Stimulated activated CD4-positive, alpha-beta T cell treated with anti-CD3 and anti-CD28 coated beads, Interleukin-1b, Interleukin-23, amount 100 ng/mL, for 24 hours (primary cell): ENCODE measurements around the gene EXD3.

Experiments used
- DNase-seq, 4 experiments: peaks; one replicate each; pipeline ENCODE4 v3.0.0-alpha.2; 2020; ENCODE audit warnings: low read depth in 4 of 4, low spot score in 1 of 4

EXD3 gene

DNA sequence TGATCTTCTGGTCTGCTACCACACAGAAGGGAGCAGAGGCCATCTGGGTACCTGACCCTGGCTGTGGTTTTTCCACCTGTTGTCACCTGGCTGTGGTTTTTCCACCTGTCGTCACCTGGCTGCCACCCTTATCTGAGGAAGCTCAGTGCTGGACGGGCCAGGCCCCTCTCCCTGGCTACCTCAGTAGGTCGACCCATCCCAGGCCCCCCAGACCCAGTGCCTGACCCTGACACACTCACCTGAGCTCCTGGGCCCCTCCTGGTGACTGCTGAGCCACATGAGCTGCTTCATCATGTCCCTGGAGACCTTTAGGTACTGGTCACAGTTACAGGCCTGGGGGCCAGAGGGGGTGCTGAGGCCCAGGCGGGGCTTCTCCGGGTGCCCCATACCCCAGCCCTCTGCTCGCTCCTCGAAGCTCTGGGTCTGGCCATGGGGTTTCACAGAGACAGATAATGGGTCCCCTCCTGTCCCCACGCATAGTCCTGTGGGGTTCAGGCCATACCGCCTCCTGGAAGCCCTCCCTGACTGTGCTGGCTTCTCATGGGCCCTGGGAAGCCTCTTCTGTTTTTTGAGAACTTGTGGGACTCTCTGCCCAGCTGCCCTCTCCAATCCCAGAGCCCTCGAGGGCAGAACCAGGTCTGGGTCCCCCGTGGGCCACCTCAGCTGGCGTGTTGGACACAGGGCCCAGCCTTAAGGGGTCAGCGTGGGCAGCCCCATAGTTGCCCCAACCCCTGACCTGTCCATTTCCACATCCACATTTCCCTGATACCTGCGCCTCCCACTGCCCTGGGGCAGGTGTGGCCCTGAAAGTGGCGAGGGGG, 113.4 kb downstream of the EXD3 start:
- no peak for DNase-seq

DNA sequence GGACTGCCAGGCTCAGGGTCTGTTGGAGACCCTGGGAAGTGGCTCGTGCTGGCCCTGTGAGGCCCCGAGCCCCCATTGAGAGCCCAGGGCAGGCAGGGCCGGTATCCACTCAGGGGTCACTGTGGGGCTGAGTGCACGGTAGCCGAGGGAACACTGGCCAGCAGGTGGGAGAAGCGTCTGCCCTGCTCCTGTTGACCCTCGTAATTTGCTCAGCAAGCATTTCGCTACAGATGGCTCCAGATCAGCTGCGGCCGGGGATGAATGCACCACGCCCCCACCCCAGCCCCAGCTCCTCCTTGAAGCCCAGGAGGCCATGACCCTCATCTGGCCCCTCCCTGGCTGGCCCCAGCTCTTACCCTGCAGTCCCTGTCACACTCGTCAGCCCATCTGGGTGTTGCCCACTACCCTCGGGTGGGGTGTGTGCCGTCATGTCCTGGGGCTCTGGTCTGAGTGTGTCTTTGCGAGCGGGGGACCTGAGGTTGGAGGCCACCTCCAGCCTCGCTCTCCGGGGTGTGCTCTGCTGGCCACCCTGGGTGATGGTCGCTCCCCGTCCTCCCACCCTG, 114.8 kb downstream of the EXD3 start:
- no peak for DNase-seq

DNA sequence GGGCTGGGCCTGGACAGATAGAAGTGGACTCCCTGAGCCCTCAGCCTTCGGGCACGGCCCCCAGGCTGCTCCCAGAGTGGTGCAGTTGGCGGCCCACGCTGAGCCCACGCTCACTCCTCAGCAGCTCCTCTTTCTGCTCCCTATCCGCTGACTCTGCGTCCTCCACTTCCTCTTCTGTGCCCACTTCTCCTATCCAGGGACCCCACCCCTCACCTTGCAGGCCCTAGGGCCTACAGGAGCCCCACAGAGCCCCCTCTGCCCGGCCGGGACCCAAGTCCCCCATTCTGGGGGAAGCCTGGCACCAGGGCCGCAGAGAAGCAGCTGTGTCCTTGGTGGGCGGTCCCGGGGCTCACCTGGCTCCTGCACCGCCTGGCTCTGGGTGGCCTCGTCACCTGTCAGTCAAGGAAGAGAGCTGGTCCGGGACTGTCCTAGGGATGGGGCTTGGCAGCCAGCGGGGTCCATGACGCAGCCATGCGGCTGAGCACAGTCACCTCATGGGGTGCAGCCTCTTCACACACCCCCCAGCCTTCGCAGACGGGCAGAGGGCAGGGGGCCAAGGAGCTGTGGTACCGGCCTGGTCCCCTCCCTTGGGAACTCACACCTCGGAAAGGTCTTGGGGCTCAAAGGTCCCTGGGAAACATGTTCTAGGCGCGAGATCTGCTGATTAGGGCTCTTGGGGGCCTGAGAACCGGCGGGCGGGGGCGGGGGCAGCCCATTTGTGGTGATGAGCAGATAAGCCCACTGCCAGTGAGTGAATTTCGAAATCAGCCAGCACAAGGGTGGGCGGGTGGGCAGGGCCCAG, 115.5 kb downstream of the EXD3 start:
- no peak for DNase-seq

DNA sequence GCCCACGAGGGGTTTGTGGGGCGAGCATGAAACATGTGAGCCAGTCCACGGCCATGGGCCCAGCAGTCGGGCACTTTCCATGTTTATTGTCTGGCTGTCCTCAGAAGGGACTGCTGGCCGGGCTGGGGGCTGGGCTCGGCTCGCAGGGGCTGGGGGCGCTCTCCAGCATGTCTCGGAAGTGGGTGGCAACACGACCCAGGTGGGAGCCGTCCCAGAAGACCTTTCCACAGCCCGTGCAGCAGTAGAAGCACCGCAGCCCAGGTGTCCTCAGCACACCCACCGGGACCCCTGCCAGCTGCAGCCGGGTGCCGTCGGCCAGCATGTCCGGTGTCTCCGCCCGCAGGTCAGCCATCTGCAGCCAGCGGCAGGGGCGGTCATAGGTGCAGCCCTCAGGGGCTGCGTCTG, 116.1 kb downstream of the EXD3 start:
- DNase-seq = no peak

DNA sequence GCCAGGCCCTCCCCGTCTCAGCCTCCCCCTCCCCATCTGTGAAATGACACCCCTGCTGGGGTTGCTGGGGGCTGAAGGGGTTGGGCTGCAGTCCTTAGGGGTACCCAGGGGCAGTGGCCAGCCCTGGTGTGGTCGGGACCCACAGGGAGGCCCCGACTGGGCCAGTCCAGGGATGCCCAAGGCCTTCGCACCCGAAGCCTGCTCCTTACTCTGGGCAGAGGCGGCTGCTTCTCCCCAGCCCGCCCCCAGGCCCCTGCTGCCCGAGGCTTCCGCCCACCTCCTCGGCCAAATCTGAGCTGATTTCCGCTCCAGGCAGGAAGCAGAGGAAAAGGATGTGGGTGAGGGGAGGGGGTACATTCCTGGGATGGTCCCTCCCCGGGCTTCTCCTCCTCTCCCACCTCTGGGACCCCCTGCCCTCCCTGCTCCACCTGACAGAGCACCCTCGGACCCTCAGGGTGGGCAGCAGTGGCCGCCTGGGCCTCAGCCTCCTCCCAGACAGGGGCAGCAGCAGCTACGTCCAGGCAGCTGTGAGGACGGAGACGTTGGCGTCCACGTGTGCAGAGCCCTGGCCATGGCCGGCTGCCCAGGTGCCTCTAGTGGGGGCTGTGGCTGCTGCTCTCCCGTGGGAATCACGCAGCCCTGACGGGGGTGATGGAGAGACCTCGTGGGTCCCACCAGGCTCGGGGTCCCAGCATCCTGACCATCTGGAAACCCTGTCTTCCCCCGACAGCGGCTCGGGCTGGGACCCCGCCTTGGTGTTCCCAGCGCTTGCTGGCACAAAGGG, 116.7 kb downstream of the EXD3 start:
- DNase-seq = no peak

DNA sequence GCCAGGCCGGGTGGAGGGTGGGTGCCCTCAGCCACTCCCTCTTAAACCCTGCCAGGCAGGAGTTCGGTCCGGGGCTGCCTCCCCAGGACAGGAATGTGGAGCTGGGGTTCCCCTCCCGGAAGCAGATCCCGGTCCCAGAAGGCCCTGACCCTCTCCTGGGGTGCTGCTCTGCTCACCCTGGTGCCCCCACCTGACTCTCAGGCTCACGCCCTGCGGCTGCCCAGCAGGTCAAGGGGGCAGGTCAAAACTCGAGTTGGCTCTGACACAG, 117.2 kb downstream of the EXD3 start:
- DNase-seq = no peak

DNA sequence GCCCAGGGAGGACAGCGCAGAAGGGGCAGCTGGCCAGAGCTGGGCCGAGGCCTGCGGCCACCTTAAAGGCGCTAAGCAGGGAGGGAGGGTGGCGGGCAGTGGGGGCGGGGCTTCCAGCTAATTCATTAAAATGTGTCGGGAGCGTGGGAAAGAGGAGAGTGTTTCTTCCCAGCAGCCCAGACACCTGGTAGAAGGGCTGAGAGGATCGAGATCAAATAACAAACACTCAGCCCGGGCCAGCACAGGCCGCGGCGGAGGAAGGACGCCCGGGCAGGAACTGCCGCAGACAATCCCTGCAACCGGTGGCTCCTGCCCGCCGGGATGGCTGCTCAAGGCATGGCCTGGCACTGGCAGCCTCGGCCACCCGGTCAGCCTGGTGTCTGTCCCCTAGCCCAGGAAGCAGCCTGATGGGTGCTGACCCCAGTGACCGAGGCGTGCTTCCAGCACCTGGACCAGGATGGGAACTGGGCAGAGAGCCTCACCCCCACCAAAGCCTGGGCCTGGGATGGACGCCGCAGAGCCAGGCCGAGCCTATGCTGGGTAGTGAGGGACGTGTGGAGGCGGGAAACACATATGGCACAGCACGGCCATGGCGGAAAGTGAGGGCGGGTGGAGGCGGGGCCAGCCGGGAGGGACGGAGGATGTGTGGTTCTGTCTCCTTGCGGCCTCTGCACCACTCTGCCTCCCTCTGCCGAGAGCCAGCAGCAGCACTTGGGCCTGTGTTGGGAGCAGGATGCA, 117.7 kb downstream of the EXD3 start:
- peak in 2 of 4 experiments; percentile 21 to 54 for DNase-seq

DNA sequence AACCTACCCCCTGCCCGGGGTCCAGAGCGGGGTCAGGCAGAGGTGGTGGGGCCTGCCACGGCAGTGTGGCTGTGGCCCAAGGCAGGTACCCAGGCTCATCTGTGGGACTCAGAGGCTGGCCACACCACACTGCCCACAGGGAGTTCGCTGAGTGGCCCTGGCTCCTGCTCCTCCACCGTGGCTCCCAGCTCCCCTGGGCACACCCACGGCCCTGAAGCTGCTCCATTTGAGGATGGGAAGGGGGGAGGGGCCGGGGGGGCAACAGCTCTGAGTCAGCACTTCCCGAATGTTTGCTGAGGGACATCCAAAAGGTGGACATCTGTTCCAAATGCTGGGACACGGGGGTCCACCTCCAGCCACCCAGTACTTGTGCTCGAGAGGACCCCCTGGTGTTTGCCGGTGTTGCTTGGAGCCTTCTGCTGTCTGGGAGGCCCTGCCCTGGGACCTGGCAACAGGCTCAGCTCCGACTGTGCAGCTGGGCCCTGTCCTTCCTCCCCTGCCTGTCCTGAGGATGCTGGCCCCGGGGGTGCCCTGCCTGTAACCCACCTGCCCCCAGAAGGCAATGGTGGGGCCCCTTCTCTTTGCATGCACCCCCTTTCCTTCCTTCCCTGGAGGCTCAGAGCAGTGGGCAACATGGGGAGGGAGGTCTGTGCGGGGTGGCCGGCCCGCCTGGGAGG, 118.4 kb downstream of the EXD3 start:
- DNase-seq = no peak

DNA sequence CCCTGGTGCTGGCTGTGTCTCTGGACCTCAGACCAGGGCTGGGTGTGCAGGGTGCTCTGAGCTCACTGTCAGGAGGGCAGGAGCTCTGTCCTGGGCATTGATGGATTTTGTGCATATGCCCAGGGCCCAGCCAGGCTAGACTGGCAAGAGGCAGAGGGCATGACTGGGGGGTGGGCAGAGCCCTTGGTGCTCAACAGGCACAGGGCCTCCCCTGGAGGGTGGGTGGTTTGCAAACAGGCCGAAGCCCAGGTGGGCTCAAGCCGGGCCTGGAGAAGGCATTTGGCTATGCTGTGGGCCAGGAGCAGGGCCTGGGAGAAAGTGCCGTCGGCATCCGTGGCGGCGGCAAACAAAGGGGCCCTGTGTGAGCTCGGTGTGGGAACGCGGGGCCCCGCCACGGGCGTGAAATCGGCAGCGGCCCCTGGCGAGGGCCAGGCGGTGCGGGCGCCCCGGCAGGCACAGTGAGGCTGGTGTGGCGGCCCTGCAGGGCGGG, 119.0 kb downstream of the EXD3 start:
- no peak for DNase-seq

DNA sequence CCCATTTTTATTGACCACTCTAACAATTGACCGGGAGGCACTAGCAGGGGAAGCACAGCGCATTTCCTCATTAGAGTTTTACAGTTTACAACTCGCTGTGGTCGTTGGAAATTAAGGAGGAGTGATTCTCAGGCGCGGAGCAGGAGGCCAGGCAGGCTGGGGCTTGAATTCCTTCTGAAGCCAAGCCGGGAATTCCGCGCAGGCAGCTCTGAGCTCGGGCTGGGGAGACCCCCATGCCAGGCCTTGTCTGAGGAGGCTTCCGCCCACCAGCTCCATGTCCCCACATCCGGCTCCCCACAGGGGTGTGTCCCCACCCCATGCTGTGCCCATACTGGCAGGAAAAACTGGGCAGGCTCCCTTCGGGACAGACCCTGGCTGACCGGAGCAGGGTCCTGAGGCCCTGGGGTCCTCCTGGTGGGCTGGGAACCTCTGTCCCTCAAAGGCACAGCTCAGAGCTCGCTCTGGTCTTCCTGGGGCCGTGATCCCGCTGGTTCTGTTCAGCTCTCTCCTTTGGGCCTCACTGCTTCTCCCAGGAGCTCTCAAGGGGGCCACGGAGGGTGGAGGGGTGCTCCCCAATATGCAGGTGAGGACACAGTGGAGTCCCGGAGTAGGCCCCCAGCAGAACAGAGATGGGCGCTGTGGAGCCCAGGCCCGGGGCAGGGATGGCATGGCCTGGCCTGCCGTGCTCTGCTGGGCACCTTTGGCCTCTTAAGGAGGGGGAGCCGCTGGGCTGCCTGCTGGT, 119.6 kb downstream of the EXD3 start:
- no peak for DNase-seq

DNA sequence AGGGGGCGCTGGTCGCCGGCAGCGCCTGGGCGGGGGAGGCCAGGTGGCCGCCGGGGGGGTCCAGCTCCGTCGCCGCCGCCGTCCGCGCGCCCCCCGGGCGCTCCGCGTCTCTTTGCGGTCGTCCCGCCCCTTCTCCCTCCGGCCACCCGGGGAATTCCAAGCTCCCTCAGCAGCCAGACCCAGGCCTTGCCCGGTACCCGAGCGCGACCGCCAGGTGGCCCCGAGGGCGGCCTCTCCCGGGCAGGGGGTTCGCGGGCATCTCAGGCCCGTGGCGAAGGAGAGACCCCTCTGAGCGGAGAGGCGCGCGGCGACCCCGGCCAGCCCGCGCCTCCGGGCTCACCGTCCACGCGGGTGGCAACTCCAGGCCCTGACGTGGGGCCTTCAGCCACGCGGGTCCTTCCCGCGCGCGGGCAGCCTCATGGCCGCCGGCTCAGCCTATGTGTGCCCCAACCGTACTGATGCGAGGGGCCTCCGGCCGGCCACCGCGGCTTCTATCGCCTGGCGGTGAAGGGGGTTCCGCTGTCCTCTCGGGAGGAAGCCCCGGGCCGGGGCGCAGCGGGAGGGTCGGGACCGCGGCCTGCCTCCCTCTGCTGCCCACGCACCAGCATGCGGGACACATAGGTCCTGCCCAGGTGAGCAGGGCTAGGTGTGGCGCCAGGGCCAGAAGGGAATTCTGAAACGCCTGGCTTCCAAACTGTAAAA, 120.4 kb downstream of the EXD3 start:
- DNase-seq = no peak

DNA sequence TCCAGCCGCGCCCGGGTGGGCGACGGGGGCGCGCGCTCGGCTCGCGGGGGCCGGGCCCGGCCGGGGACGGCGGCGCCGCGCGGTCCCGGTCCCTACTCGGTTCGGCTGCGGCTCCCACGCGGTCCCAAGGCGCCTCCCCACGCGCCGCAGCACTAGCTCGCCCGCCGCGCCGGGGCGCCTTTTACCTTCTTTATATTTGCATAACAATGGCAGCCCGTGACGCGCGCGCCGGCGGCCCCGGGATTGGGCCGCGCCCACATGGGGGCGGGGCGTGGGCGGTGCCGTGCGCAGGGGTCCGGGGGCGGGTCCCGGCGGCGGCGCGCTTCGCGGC, 120.9 kb downstream of the EXD3 start, which contains the start of gene NRARP:
NRARP (minus strand) TSS at position 154 of the 331 bp plus-strand sequence. CDS start 343 bp downstream, outside the sequence.
- DNase-seq = peak; percentile 85 to 88 (median 88)

DNA sequence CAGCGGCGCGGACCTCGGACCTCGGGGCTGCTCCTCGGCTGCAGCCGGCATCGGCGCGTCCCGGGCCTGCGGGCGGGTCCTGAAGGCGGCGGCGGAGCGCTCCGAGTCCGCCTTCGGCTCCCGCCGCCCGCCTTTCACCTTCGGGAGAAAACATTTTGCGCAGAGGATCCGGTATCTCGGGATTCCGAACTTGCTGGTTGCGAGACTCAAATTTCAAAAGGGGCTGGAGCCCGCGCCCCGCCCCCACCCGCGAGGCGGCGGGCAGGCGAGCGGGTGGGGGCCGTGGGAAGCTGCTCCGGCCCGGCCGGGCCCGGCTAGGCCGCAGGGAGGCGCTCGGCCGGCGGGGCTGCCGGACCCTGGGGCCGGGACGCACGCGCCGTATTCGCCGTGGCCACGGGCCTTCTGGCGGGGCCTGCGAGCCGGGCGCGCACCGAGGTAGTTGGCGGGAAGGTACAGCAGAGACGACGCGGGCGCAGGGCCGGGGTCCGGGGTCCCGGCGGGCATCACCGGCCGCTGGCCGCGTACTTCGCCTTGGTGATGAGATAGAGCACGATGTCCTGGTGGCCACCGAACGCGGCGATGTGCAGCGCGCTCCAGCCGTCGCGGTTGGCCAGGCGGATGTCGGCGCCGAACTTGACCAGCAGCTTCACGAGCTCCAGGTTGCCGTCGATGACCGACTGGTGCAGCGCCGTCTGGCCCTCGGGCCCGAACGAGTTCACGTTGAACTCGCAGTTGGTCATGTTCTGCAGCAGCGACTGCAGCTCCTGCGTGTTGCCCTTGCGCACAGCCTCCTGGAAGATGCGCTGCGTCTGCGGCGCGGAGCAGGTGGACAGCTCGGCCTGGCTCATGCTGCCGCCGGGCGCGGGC, 121.6 kb downstream of the EXD3 start:
- no peak for DNase-seq

DNA sequence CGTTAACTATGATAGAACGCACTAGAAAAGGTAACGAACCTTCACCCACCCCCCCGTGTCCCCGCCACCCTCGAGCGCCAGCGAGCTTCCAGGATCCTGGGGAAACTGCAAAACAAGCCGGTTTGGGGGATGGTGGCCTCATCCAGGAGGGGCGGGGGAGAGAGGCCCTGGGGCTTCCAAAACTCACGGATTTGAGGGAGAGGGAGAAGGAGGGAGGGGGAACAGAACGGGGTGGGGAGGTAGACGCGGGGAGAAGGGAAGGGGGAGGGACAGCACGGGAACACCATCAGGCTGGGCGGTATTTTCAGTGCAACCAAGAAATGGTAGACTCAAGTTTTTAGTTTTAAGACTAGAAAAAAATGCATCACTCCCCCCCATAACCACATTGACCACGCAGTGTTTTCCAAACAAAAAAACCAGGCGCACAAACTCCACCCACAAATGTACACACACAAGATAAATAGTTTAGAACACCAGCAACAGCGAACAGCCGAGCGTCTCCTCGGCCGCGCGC, 122.3 kb downstream of the EXD3 start:
- DNase-seq = no peak

DNA sequence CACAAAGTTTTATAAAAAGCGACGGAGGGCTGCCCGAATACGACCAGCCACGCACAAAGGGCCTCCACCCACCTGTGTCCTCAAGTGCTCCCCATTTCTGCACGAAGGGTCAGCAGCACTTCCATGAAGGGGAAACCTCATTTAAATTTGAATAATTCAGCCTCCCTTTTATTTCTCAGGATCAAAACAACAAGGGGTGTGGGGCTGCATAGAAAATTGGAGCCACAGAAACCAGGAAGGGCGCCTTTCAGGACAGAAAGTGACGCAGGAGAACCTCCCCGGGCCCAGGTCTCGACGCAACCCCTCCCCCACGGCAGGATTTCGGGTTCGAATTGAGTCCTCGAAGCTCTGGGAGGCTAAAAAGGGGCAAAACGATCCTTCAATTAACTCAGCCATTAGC, 123.0 kb downstream of the EXD3 start:
- DNase-seq = no peak

DNA sequence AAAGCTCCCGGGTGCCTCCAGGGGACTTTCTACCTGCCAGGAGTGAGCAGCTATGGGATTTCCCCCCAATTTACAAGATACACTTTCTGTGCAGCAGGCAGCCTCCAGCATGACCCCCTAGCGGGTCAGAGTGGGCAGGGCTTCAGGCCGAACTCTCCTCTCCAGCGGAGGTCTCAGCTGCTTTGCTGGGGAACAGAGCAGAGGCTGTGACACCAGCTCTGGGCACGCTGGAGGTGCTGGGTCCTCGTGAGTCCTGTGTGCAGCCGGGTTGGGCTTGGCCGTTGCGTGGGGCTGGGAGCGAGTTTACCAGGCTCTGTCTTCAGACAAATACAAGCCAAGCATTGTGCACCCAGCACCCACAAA, 123.8 kb downstream of the EXD3 start:
- no peak for DNase-seq

DNA sequence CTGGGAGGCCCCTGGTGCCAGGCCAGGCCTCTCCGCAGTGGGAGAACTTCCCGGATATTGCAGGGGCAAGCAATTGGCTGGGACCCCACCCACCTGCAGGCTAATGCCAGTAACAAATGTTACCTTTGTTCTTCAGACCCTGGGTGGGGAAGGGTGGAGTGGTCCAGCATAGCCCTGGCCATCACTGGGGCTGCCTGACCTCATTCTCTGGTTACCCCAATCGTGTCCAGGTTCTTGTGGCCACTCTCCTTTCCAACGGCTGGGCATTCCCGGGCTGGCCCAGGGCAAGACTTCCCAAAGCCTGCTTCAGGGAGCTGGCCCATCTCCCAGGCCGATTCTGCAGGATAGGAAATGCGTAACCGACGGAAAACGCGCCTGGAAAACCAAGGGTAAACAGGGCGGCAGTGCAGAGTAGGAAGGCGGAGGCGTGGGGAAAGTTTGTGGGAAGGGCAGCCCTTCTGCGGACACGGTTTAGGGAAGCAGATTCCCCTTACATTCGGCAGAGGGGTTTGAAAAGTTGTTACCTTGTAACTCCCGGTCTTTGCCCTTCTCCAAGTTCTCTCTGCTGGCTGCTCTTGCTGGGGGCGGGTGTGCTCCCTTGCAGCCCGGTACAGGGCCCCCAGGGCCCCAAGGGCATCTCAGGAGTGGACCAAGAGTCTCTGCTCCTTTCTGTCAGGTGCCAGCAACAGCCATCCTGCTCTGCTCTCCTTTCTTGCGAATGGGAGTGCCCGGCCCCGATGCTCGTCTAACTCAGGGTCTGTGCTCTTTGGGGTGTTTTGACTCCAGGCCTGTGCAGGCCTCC, 124.4 kb downstream of the EXD3 start:
- no peak for DNase-seq
